Hepatocyte (in vitro differentiated cells): ENCODE results near the gene BMP6.

Experiments used
- CTCF ChIP-seq: fragments of 200-600 bp; sonication (generic); IDR thresholded peaks from 2 replicates; pipeline ENCODE4 v1.5.1; 2016; ENCODE audit warnings: antibody characterized with exemption, mild to moderate bottlenecking; ENCODE audit not compliant: poor library complexity
- EZH2 ChIP-seq: fragments of 200-600 bp; sonication (generic); IDR thresholded peaks from 2 replicates; pipeline ENCODE4 v1.6.1; 2016; ENCODE audit warnings: antibody characterized with exemption, mild to moderate bottlenecking, borderline replicate concordance
- EZH2phosphoT487 ChIP-seq: fragments of 200-600 bp; sonication (generic); IDR thresholded peaks from one replicate; pipeline ENCODE4 v1.6.1; 2018; ENCODE audit warnings: antibody characterized with exemption, mild to moderate bottlenecking, low read depth, moderate library complexity; ENCODE audit not compliant: unreplicated experiment, severe bottlenecking

DNA sequence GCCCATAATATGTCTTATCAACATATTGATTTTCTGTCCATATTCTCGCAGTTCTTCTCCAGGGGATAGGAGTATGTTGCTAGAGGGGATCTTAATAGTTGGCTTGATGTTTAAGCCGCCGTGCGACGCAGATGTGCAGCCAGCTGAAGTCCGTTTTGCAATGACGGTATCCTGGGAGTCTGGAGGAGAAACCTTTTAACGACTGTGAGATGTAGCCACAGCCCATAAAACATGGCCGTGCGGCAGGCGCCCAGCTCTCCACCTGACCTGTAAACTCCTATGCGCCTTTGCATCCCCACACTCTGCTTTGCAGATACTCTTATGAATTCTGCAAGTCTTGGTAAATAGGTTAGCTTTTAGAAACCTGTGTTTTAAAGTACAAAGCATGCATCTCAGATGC lies 36.9 kb downstream of the BMP6 start:
- no peak for TF ChIP-seq CTCF
- no peak for TF ChIP-seq EZH2
- TF ChIP-seq EZH2phosphoT487, result no peak
